CD4-positive, alpha-beta T cell treated with Interleukin-12 subunit alpha and Interleukin-12 subunit beta, for 1 hour (primary cell): ENCODE measurements around the gene KIF17.
"Not testable (repeated sequence)": the region's sequence is repeated elsewhere in the genome, so short reads cannot be mapped to it uniquely, and the experiment has no call there.

Experiments
- DNase-seq: peaks from one replicate; pipeline ENCODE4 v3.0.0-alpha.2; 2020

KIF17 gene

GRCh38 chr1:20685099-20685662 is 32.6 kb downstream of the KIF17 start:
- DNase-seq, result no peak

- DNase-seq, result no peak
Measured at GRCh38 chr1:20684651-20685050, 33.2 kb downstream of the KIF17 start.

- no peak for DNase-seq
Measured at GRCh38 chr1:20684050-20684620, 33.7 kb downstream of the KIF17 start.

DNA sequence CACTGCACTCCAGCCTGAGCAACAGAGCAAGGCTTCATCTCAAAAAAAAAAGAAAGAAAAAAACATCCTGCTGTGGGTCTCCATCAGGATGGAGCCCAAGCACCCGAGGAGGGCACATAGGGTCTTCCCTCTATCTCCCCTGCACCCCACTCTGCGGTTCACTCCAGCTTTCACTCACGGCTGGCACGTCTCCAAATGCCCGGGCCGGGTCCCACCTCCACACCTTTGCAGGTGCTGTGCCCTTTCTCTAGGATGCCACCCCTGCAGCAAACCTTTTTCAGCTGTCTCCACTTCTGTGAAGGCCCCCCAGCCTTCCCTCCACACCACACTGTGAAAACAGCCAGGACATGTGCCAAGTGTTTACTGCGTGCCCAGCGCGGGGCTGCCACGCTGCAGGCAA is 34.2 kb downstream of the KIF17 start:
- no peak for DNase-seq

DNA sequence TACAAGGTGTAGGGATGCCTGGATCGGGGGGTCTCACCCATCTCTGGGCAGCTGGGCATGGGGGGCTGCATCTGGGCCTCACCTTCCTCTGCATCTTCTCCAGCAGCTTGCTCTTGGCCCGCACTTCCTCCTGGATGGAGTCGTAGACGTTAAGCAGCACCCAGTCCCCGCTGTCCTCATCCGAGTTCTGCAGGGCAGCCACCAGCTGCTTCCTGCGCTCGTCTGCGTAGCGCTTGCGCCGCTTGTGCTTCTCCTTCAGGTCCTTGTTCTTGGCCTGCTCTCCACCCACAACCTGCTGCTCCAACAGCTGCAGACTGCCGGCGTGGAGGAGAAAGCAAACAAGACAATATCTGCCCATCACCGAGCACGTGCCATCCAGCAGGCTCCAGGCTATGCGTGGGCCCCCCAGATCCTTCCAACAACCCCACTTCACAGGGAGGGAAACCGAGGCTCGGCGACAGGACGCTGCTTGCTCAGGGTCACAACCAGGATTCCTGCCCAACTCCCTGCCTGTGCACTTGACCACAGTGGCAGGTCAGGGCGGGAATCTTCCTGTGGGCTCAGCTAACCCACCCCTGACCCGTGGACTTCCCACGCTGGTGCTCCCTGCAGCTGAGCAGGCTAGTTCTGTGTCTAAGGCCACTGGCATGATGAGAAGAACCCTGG is 35.1 kb downstream of the KIF17 start:
- no peak for DNase-seq

GRCh38 chr1:20681999-20682398 is 35.8 kb downstream of the KIF17 start:
- DNase-seq, result no peak

DNA sequence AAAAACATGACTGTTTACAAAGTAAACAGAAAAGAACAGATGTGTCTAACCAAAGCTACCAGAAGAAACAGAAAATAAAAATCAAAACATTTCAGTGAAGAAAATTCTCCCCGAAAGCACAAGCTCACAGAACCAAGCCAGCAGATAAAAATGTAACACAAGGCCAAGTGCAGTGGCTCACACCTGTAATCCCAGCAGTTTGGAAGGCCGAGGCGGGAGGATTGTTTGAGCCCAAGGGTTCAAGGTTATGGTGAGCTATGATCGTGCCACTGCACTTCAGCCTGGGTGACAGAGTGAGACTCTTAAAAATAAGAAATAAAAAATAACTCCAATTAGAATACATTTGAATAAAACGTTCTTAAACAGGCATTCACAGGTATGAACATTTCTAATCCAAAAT is 37.5 kb downstream of the KIF17 start:
- DNase-seq, result no peak

DNA sequence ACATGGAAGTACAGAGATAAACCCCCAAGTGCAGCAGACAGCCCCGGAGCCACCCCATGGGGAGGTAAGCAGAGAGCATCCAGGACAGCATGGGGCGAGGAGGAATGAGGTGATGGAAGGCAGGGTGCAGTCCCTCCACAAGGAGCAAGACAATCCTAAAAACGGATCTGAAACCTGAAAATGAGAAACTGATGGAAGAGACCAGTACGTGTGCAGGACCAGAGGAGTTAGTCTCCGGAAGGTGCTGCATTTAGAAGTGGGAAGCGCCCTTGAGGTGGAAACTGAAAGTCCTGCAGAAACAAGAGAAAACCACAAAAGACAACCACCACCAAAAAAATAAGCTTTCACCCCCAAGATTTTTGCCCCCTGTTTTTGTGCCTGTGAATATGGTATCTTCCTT is 39.2 kb downstream of the KIF17 start:
- peak; percentile 15 for DNase-seq

- DNase-seq, result not testable (repeated sequence)
Measured at GRCh38 chr1:20673626-20674025, 44.2 kb downstream of the KIF17 start.

- no peak for DNase-seq
Measured at GRCh38 chr1:20672265-20672632, 45.6 kb downstream of the KIF17 start.

DNA sequence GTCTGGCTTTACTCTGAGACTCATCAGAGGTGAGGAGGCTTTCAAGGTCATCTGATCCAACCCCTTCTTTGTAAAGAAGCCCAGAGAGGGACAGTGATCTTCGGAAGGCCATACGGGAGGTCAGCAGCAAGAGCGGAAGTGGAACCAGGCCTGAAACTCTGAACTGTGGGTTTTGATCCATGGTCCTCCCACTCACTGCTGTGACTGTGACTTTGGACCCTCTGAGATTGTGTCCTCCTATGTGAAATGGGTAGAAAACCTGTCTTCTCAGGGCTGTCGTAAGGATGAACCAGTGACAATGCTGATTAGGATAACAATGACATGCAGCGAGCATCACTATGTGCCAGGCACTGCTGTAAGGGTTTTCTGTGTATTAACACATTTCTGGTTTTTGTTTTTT is 46.9 kb downstream of the KIF17 start:
- DNase-seq, result no peak

DNA sequence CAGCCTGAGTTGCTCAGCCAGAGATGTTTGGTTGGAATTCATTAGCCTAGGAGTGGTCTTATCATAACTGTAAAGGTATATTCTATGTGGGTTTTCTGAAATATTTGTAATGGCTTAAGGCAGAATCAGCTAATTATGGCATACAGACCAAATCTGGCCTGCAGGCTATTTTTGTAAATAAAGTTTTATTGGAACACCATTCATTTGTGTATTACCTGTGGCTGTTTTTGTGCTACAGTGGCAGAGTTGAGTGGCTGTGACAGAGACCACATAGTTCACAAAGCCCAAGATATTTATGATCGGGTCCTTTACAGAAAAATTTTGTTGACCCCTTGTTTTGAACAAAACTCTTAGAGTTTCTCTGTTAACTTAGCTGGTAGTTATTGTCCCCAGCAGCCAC is 49.2 kb downstream of the KIF17 start:
- DNase-seq, result no peak

GRCh38 chr1:20666804-20667203 is 51.0 kb downstream of the KIF17 start:
- DNase-seq, result no peak

- DNase-seq, result no peak
Measured at GRCh38 chr1:20666146-20666545, 51.7 kb downstream of the KIF17 start.

GRCh38 chr1:20665726-20666125 is 52.1 kb downstream of the KIF17 start:
- DNase-seq, result no peak

- DNase-seq, result no peak
Measured at GRCh38 chr1:20663969-20664715, 53.7 kb downstream of the KIF17 start.

DNA sequence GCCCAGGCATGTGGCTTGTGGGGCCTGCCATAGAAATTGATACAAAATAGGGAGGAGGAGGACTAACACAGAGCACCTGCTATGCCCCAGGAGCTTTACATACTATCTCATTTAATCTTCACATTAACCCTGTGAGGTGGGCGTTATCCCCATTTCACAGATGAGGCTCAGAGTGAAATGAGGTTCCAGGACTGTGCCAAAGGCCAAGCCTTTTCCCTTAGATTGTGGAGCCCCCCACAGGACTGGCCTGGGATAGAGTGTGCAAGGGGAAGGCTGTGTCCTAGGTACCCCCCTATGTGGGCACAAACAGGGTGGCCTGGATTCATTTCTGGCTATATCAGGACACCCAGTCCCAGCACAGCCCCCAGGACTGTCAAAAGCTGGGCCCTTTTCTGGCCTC is 54.4 kb downstream of the KIF17 start:
- no peak for DNase-seq

DNA sequence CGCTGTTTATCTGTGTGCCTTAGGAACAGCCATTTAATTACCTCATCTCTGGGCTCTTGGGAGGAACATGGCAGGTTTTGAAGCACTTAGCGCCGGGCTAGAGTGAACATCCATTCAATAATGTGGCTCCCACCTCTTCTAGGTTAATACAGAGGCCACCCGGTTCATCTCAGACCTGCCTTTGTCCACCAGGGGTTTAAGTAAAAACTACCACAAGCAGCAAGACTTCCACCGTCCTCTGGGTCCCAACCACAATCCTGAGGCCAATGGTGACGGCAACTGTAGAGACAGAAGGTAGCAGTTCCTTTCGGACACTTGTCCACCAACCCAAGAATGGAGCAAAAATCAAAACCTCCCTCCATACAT is 55.7 kb downstream of the KIF17 start:
- DNase-seq, result no peak

GRCh38 chr1:20661207-20662109 is 56.3 kb downstream of the KIF17 start, which contains the start of gene DDOST:
Gene DDOST, minus strand, starts transcription at chr1:20661369. Its CDS starts 19 bp downstream, at chr1:20661350.
- peak; percentile 96 for DNase-seq

GRCh38 chr1:20660847-20661206 is 57.0 kb downstream of the KIF17 start:
- DNase-seq, result peak; percentile 16

- no peak for DNase-seq
Measured at GRCh38 chr1:20660363-20660762, 57.4 kb downstream of the KIF17 start.

- DNase-seq, result no peak
Measured at GRCh38 chr1:20658166-20658915, 59.5 kb downstream of the KIF17 start.
